Measurements from ENCODE around the gene PSENEN. TPM values are rescaled to one million over a fixed set of nuclear protein-coding genes. Genes with fewer than 3 reads are reported as not detected.

PSENEN gene
- total RNA-seq, 2 donors from 2014 or later = 82.2 to 86.0 TPM

DNA sequence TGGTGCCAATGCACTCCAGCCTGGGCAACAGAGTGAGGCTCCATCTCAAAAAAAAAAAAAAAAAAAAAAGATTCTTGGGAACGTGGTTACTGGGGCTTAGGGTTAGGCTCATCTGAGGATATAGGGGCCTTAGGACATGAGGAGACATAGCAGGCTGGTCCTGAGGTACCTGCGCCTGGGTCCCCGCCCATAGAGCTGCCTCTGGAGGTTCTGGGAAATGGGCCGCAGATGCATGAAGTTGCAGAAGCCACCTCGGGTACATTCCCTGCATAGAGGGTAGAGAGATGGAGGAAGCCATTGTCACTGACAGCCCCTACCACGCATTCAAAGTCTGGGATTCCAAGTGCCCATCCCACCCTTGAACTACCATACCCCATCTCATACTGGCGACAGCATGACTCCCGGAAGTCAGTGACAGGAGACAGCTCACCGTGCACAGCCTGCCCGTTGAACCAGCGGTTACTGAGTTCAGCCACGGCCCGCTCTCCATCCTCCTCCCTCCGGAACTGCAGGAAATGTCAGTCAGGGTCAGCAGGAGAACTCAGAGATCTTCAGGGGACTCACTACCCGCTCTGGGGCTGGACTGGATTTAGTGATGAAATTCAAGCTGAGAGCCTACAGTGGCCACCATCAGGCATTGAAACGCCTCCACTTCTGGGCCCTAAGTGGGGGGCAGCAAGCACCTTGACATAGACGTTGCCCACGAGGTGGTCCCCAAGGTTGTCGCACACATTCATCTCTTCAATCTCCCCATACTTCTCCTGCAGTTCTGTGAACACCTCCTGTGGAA, 1.6 kb upstream of the PSENEN start:
- ATAC-seq = no peak
- intact Hi-C loops (cut with DNase I, micrococcal nuclease) = no loop called here
- no peak for DNase-seq

- ATAC-seq = peak; percentile 69
- peak; percentile 96 to 97 for DNase-seq
- intact Hi-C loops (cut with DNase I, micrococcal nuclease) = no loop called here
These were observed 772 bp upstream of the PSENEN start for GRCh38 chr19:35744430-35745327.

DNA sequence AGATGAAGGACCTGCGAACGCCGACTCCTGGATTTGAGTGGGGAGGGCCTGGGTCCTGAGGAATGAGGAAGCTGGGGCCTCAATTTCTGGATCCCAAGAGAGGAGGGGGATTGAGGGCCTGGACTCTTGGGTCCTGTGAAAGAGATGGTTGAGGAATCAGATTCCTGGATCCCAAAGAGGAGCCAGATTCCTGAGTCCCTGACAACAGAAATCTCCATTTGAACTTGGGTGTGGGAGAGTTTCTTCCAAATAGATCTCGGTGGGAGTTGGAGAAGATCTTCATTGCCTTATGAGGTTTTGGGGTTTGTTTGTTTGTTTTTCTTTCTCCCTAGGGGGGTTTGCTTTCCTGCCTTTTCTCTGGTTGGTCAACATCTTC, 624 bp downstream of the PSENEN start:
- DNase-seq = no peak
- ATAC-seq = no peak
- intact Hi-C loops (cut with DNase I, micrococcal nuclease) = no loop called here

- no peak for DNase-seq
- intact Hi-C loops (cut with DNase I, micrococcal nuclease) = no loop called here
- ATAC-seq = no peak
These were observed 1.1 kb downstream of the PSENEN start for GRCh38 chr19:35746531-35746930.

GRCh38 chr19:35748106-35749020, 2.9 kb downstream of the PSENEN start, which contains the start of gene LIN37:
Gene LIN37, plus strand, starts transcription at chr19:35748576. Its CDS starts 149 bp downstream, at chr19:35748725.
- intact Hi-C loops (cut with DNase I, micrococcal nuclease) = no loop called here
- ATAC-seq (peak; percentile 76), DNase-seq (peak; percentile 99)

DNA sequence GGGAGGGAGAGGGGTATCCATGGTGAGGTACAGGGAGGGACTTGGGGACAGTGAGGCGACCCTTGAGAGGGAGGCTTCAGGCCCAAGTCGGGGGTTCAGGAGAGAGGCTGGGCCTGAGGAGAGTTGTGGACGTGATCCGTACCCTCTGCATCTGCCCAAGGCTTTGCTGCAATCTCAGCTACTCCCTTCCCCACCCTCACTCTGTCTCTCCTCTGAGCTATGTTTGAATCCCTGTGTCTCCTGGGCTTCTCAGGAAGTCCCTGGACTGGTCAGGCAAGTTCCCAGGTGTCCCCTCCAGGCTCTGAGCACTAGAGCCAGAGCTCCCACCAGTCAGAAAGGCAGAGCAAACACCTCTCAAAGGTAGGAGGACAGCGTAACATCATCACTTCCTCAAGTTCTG, 4.7 kb downstream of the PSENEN start:
- DNase-seq (no peak), ATAC-seq (no peak)
- intact Hi-C loops (cut with DNase I, micrococcal nuclease) = no loop called here

DNA sequence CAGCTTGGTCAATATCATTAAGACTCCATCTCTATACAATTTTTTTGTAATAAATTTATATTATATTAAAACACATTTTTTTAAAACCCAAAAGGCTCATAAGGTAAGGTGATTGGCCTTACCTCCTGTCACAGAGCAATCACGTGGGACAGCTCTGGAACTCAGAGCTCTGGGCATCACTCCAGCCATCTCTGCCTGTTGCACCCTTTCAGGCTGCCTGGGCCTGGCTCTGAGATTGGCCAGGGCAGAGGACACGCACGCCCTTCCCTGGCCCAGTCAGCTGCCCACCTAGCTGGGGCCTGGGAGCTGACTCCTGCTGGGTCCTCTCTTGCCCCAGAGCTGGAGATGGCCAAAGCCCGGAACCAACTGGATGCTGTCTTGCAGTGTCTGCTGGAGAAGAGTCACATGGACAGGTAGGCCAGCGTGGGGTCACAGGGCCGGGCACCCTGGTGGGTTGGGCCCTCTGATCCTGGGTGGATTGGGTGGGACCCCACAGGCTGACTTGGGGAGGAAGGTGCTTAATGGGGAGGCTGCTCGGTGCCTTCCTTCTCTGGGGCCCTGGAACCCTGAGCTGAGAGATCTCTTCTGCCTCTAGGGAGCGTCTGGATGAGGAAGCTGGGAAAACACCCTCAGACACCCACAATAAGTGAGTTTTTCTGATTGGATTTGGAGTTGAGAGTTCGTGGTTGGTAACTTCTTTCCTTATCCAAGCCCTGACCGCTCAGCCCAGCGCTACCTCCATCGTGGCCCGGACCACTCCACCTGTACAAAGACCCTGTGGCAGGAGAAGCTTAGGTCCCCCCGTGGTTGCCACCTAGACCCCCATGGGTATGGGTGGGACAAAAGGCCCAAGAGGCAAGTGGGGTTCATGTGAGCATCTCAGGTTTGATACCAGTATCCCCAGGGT, 6.6 kb downstream of the PSENEN start:
- intact Hi-C loops (cut with DNase I, micrococcal nuclease) = no loop called here
- no peak for ATAC-seq
- DNase-seq = no peak

DNA sequence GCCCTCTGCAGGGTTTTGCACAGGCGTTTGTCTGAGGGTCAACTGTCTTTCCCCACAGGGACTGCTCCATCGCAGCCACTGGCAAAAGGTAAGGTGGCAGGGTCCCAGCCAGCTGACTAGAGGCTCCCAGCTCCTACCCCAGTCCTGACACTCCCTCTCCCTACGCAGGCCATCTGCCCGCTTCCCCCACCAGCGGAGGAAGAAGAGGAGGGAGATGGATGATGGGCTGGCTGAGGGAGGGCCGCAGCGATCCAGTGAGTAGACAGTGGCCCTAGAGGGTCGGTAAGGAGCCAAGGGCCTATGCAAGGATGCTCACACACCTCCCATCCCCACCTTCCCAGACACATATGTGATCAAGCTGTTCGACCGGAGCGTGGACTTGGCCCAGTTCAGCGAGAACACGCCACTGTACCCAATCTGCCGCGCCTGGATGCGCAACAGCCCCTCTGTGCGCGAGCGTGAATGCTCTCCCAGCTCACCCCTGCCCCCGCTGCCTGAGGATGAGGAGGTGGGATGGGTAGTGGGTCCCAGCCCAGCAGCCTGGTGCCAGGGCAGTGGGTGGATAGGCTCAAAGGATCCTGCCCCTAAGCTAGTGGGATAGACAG, 7.4 kb downstream of the PSENEN start:
- DNase-seq (no peak), ATAC-seq (no peak)
- intact Hi-C loops (cut with DNase I, micrococcal nuclease) = no loop called here

DNA sequence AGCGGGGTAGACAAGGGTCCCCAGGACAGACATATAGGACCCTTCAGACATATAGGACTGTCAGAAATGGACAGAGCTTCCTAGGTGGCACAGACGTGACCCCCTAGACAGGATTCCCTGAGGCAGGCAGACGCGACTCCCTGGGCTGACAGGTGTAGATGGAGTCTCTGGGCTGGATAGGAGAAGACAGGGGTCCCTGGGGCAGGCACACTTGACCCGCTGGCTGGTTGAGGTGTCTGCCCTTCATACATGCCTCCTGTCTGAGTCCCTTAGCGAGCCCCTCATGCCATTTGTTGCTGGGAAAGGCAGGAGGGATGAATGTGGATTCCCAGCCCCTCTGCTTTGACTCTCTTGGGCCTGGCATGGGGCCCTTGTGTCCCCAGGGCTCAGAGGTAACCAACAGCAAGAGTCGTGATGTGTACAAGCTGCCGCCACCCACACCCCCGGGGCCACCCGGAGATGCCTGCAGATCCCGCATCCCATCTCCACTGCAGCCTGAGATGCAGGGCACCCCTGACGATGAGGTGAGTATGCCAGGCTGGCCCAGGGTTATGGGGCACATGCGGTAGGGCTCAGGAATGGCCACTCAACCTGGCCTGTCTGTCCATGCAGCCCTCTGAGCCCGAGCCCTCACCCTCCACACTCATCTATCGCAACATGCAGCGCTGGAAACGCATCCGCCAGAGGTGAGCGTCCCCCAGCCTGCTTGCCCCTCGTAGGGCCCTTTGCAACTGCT, 8.4 kb downstream of the PSENEN start:
- ATAC-seq = no peak
- no peak for DNase-seq
- intact Hi-C loops (cut with DNase I, micrococcal nuclease) = no loop called here

- intact Hi-C loops (cut with DNase I, micrococcal nuclease) = no loop called here
- no peak for ATAC-seq
- DNase-seq = no peak
These were observed 9.1 kb downstream of the PSENEN start for GRCh38 chr19:35754370-35755130.

DNA sequence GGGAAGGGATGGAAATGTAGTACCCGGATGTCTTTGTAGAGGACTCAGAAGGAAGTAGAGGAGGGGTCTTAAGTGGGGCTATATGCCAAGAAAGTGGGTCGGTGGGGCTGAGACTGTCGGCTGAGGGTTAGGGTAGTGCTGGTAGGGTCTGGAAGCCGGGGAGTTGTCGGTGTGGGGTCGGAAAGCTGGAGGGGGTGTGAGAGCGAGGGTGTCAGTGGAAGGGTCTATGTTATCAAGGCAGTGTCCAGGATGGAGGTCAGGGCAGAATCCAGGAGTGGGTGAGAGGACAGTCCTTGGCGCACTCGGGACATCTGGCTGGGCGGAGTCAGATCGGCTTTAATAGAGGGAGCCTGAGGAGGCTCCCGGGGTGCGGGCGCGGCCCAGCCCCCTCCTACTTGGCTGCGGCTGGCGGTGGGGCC, 9.7 kb downstream of the PSENEN start:
- intact Hi-C loops (cut with DNase I, micrococcal nuclease) = no loop called here
- ATAC-seq (peak; percentile 4), DNase-seq (no peak)

- ATAC-seq (peak; percentile 48), DNase-seq (peak; percentile 75 to 83)
- intact Hi-C loops (cut with DNase I, micrococcal nuclease) = no loop called here
These were observed 10.3 kb downstream of the PSENEN start for GRCh38 chr19:35755550-35756376.

DNA sequence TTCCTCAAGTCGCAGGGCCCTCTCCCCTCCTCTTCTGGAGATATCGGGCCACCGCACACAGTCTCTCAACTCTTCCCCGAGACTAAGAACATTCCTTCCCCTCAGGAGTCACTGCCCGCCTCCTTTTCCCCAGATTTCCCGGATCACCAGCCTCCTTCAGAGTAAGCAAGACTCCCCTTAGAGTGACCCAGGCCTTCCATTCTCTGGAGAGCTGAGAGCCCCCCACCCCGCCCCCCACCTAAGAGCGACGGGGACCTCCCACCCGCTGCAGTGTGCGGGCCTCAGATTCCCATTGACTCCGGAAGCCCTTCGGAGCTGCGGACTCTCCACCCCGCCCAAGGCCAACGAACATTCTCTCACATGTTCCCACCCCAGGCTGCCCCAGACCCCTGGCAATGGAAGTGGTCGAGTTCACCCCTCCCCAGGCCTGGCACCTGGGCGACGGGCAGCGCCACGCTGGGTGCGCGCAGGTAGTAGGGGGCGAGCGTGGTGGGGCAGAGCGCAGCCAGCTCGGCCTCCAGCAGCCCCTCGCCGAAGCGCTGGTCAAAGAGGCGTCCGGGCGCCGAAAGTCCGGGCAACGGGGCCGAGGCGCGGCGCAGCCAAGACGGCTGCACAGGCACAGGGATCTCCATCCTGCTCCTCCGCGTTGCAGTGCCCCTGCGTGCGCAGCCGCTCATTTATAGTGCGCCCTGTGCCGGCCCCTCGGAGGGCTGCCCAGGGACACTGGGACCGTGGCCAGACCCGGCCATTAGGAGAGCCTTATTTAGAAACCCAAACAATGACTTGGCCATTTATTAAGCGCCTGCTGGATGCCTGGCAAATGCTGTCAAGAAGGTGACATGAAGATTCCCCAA, 11.2 kb downstream of the PSENEN start, which contains the start of gene HSPB6:
HSPB6 (minus strand) TSS at position 653 of the 854 bp plus-strand sequence; CDS start at position 632, 21 bp downstream.
- DNase-seq = peak; percentile 49 to 62
- no peak for ATAC-seq
- intact Hi-C loops (cut with DNase I, micrococcal nuclease) = no loop called here

GRCh38 chr19:35757231-35757748, 11.8 kb downstream of the PSENEN start:
- intact Hi-C loops (cut with DNase I, micrococcal nuclease) = no loop called here
- DNase-seq = peak; percentile 69 to 88

More at GRCh38 chr19:35757231-35757748, 11.8 kb downstream of the PSENEN start:
- ATAC-seq = no peak

Measured in left colon (tissue), 2 donors.